Brain microvascular endothelial cell (primary cell): ENCODE measurements around the gene TCP11L1.

ENCODE experiments used
- DNase-seq: peaks from one replicate; pipeline ENCODE4 v3.0.0-alpha.2; 2020
- H3K27ac ChIP-seq: fragments of 250-450 bp; sonication (Bioruptor Pico); 2 replicates; pipeline ENCODE4 v1.5.1; 2020; ENCODE audit warnings: mild to moderate bottlenecking, moderate library complexity
- H3K27me3 ChIP-seq: fragments of 250-450 bp; sonication (Bioruptor Pico); replicated peaks from 2 replicates; pipeline ENCODE4 v1.5.1; 2020; ENCODE audit warnings: mild to moderate bottlenecking
- H3K36me3 ChIP-seq: fragments of 250-450 bp; sonication (Bioruptor Pico); replicated peaks from 2 replicates; pipeline ENCODE4 v1.5.1; 2020; ENCODE audit warnings: mild to moderate bottlenecking
- H3K4me3 ChIP-seq: 2 replicates; pipeline ENCODE4 v1.5.1; 2011; ENCODE audit warnings: low read depth, mild to moderate bottlenecking, control low read depth, low read length, moderate library complexity
- in situ Hi-C: cut with HindIII; loops from 2 replicates; pipeline ENCODE4 v1.10.0; 2017; ENCODE audit warnings: low sequenced_read_pairs, low pct_ligation_motif_present
- TF ChIP-seq, protein P1 (sequence below): IDR thresholded peaks from 2 replicates; pipeline ENCODE4 v1.5.1; 2011; ENCODE audit warnings: low read depth, mild to moderate bottlenecking, moderate library complexity, low read length, control low read depth, inconsistent platforms; ENCODE audit errors: missing control alignments

Gene TCP11L1

DNA sequence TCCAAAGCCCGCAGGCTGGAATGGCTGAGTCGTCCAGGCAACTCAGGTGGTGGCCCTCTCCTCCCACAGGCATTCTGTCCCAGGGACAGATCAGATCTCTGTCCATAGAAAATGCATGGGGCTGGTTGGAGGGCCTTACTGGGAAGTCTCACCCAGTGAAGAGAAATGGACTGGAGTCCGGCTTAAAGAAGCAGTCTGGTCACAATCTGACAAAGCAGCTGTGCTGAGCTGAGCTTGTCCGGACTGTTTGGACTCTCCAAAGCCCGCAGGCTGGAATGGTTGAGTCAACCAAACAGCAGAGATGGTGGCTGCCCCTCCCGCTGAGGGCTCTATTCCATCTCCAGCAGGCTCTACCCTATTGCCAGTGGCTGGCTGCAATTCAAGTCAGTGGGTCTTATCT, 38.1 kb upstream of the TCP11L1 start:
- TF ChIP-seq, protein P1, sequence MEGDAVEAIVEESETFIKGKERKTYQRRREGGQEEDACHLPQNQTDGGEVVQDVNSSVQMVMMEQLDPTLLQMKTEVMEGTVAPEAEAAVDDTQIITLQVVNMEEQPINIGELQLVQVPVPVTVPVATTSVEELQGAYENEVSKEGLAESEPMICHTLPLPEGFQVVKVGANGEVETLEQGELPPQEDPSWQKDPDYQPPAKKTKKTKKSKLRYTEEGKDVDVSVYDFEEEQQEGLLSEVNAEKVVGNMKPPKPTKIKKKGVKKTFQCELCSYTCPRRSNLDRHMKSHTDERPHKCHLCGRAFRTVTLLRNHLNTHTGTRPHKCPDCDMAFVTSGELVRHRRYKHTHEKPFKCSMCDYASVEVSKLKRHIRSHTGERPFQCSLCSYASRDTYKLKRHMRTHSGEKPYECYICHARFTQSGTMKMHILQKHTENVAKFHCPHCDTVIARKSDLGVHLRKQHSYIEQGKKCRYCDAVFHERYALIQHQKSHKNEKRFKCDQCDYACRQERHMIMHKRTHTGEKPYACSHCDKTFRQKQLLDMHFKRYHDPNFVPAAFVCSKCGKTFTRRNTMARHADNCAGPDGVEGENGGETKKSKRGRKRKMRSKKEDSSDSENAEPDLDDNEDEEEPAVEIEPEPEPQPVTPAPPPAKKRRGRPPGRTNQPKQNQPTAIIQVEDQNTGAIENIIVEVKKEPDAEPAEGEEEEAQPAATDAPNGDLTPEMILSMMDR = no peak
- Histone ChIP-seq H3K36me3 (no peaks in the 10 kb centered on the region), H3K27me3 (no peaks in the 10 kb centered on the region), H3K4me3 (no peak overlapping the region), H3K27ac (no peak overlapping the region)
- in situ Hi-C loops = no loop called here
- no peak for DNase-seq

DNA sequence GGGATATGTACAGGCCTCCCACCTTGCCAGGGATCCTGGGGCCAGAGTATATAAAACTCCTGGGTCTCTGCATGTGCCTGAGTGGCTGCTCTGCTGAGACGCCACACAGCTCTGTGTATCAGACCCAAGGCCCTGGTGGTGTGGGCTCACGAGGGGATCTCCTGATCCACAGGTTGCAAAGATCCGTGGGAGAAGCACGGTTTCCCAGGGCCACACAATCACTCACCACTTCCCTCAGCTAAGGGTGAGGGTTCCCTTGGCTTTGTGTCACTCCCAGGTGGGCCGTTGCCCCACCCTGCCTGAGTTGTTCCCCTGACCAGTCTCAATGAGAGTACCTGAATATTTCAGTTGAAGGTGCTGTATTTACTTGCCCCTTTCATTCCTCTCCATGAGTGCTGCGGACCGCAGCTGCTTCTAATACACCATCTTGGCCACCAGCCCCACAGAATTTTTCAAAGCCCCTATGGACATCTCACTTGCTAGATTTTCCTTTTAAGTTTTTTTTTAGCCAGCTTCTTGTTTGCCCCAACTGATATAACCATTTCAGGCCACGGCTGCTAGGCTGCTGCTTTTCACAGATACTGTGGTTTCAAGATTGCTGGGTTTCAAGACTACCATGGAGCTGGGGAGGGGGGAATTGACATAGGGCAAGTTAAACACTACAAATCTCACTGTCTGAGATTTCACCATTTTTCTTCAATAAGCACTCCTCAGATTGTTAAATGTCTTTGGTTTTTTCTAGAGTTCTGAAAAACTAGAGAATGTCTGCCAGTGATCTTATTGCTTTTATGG, 37.4 kb upstream of the TCP11L1 start:
- TF ChIP-seq, protein P1 = no peak
- Histone ChIP-seq H3K4me3 (no peak overlapping the region), H3K36me3 (no peaks in the 10 kb centered on the region), H3K27me3 (no peaks in the 10 kb centered on the region), H3K27ac (no peak overlapping the region)
- in situ Hi-C loops = no loop called here
- DNase-seq = no peak

DNA sequence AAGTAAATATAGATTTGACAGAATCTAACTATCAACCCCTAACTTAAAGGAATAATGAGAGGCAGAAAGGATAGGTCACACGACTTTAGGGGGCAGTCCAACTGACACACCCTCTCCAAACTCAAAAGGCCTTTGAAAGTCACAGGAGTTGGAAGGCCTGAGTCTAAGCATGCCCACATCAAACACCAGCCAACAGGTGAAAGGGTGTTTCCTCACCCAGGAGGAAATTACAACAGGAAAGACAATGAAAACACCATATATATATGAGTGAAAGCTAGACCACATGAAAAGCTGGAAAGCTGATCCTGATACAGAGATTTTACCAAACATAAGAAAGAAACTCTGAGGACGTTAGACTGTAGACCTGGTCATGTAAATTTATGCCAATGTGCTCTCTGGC, 34.2 kb upstream of the TCP11L1 start:
- Histone ChIP-seq H3K36me3 (no peaks in the 10 kb centered on the region), H3K27ac (no peak overlapping the region), H3K4me3 (no peak overlapping the region), H3K27me3 (no peaks in the 10 kb centered on the region)
- TF ChIP-seq, protein P1 = no peak
- in situ Hi-C loops = no loop called here
- no peak for DNase-seq

DNA sequence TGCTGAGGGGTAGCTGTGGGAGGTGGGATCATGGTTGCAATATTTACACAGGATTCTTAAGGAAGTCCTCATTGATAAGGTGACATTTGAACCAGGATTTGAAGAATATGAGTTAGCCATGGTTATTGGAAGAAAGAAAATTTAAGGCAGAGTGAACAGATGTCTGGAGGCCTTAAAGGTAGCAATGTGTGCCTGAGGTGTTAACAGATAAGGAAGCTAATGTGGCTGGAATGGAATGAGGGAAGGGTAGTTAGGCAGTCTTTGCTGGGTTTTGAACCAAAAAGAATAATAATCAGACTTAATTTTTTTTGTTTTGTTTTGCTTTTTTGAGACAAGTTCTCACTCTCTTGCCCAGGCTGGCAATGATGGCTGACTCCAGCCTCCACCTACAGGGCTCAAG, 33.4 kb upstream of the TCP11L1 start:
- in situ Hi-C loops = no loop called here
- no peaks in the 10 kb centered on the region for H3K36me3 ChIP-seq
- no peak overlapping the region for H3K27ac ChIP-seq
- TF ChIP-seq, protein P1 = no peak
- no peak overlapping the region for H3K4me3 ChIP-seq
- no peaks in the 10 kb centered on the region for H3K27me3 ChIP-seq
- DNase-seq = no peak

DNA sequence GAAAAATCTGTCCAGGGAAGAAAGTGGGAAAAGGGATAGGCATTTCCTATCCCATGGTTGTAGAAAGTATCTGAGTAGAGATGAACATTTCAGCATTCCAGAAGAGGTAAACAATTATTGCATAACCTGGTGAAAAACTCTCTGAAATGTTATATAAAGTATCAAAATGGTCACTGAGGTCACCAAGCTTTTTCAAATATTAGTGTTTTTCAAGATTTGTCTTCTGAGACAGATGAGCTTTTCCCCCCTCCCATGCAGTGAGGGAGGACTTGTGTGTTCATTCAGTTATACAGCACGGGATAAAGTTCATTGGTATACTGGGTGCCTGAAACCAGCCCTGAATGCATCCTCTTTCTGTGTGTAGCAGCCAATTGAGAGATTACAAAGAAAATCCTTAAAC, 25.6 kb upstream of the TCP11L1 start:
- in situ Hi-C loops = no loop called here
- TF ChIP-seq, protein P1 = no peak

More for the DNA sequence above, 25.6 kb upstream of the TCP11L1 start:
- Histone ChIP-seq H3K27me3 (no peaks in the 10 kb centered on the region), H3K36me3 (no peaks in the 10 kb centered on the region), H3K4me3 (no peak overlapping the region), H3K27ac (no peak overlapping the region)
- DNase-seq = no peak
